HG03378 (cell line): ENCODE data around the gene FMNL3.

Source experiments
- ATAC-seq: cut with Tn5 transposase; IDR thresholded peaks from one replicate; pipeline ENCODE4 v1.9.1; 2021; ENCODE audit warnings: mild to moderate bottlenecking, moderate library complexity; ENCODE audit not compliant: unreplicated experiment

Gene FMNL3

DNA sequence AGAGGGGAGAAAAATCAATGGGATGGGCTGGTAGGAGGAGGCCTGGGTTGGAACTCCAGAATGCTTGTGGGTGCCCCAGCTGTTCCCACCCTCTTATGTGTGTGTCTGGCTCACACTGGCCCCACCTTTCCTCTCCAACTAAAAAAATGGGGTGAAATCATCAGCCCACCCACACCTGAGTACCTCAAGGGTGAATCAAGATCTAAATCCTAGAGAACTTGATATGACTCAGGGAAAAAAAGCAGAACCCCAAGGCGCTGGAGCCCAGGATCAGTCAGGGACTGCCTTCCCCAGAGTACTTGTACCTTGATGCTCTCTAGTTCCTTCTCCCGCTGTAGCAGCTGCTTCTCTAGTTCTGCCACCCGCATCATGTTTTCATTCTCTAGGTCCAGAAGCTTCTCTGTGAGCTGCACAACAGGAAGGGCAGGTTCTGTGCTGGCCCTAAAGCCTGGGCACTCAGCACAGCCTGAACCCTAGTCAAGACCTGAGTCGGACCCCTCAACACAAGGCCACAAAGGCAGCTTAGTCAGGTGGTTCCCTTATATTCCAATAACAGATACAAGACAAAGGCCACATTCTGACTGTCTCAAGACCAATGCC is 54.2 kb downstream of the FMNL3 start:
- ATAC-seq = no peak

DNA sequence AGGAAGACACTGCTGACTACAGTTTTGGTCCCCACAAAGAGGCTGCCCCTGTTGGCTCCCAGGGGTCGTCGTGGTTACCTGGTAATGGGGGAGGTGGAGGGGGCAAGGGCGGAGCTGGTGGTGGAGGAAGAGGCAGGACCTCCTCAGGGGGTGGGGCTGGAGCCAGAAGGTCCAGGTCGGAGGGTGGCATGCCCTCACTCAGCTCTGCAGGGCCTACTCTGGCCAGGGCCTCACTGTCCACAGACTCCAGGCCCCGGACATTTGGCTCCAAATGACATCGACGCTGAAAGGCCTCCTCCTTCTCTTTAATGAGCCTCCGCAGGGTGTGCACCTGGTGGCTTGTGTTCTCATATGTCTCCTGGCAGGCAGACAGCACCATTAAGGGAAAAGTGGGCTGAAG is 55.4 kb downstream of the FMNL3 start:
- no peak for ATAC-seq

DNA sequence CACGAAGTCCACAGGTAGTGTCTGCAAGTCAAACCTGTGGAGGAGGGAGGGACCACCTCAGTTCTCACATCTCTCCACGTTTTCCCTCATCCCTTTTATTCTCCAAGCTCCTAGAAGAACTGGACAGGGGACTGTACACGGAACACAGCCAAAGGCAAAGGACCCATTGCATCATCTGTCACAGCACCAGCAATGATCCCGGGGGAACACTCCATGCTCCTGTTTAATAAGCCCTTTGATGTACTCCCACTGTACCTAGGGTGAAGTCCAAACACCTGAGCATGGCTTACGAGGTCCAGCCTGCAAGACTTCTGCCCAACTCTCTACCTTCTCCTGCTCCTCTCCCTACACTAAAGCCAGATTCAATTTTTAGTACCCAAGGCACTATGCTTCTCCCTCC is 57.3 kb downstream of the FMNL3 start:
- ATAC-seq = no peak

DNA sequence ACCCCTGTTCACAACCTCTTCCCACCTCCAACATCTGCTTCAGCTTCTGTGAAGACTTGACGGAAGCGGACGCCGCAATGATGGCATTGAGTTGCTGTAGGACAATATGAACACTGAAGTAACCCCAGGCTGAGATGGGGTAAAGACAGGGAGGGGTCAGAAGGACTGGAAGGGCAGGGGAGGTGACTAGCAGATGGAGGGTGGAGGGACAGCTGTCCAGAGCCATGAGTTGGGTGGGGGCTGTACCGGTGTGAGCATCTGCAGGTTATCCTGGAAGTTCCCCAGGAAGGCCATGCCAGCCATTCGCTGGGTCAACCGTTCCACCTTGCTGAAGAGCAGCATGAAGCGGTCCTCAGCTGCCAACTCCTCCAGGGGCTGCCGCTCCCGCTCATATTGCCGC is 57.8 kb downstream of the FMNL3 start:
- ATAC-seq = no peak

DNA sequence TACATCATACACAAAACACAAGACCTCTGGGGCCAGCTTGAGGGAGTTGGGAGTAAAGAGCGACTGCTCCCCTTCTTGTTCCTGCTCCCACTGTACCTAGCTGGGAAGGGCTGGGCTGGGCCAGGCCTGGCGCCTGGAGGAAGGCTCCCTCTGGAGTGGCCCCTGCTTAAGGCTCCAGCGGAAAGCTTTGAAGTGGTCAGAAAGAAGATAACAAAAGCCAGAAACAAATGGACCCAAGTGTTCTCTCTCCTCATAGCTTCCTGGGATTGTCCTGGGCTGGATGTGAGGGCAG is 58.5 kb downstream of the FMNL3 start:
- ATAC-seq = no peak

DNA sequence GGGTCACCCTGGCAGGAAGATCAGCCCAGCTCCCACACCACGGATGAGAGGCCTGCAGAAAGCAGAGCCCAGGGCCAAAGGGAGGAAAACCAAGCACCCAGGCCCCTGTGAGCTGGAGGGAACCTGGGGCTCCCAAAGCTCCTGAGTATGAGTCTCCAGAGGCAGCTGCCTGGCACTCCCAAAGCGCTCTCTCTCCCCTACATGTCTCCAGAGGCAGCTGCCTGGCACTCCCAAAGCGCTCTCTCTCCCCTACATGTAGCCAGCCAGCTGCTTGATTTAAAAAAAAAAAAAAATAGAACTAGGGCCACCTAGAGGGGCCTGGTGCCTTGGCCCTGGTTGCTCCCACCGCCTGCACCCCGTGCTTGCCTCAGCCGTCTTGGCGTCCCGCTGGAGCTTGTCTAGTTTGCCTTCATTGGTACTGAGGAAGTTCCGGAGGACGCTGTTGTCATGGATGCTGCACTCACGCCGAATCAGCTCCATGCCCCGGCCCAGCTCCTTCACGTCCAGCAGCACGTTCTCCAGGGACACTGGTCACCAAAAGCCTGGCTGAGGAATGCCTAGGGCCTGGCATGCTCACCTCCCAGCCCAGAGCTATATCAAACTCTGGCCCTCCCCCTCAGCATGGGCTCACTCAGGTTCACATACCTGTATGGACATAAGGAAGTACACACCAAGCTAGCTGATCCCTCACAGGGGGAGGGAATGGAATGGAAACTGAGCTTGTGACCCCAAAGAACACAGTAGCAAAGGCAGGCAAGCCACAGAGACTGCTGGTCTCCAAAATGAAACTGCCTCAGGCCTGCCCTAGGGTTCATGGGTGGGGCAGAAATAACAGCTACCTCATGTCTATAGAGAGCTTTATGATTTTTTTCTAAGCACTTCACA is 59.1 kb downstream of the FMNL3 start:
- no peak for ATAC-seq

DNA sequence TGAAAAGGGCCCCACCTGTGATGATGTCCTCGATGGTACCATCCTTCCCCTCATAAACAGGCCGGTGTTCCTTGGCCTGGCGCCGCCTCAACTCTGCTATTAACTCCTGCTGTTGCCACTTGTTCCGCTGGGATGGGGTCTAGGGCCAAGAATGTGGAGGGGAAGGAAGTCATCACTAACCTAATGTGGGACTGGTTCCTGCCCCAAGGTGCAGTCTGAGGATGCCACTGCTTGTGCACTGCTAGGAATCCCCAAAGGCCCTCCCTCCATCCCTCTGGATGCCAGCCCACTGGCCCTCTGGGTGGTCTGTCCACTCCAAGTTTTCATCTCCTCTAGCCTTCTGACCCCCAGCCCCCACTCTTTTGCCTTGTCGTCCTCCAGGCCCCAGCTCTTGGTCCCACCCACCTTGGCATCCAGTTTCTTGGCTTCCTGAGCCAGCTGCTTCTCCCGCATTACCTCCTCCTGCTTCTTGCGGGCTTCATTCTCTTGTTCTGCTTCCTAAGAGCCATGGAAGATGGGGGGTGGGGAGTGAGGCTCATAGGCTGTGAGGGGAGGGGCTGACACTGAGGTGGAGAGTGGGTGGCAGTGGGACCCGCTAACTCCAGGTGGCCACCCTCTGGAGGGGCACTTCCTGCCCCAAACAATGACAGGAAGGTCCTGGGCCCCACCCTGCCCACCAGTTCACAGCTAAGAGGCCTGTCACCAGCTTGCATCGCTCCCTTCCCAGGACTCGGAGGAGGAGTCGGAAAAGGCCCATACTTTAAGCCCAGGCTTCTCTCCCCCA is 60.1 kb downstream of the FMNL3 start:
- no peak for ATAC-seq

DNA sequence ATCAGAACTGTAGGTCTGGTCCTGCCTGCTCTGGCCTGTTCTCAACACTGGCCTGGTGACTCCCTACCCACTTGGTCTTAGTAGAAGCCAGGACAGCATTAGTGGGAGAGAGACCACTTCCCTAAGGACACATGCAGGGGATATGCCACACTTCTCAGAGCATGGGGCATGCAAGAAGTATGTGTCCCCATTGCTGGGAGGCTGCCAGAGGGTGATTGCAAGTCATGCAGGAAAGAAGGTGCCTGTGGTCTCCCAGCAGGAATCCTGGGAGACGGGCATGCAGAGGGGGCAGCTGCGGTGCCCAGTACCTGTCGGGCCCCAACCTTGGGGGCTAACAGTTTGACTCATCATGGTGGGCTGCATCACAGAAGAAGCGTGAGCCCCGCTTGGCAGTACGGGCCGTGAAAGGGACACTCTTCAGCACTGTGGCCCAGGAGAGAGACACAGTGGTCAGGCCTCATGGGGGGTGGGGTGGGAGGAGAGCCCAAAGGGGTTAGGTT is 60.8 kb downstream of the FMNL3 start:
- no peak for ATAC-seq

DNA sequence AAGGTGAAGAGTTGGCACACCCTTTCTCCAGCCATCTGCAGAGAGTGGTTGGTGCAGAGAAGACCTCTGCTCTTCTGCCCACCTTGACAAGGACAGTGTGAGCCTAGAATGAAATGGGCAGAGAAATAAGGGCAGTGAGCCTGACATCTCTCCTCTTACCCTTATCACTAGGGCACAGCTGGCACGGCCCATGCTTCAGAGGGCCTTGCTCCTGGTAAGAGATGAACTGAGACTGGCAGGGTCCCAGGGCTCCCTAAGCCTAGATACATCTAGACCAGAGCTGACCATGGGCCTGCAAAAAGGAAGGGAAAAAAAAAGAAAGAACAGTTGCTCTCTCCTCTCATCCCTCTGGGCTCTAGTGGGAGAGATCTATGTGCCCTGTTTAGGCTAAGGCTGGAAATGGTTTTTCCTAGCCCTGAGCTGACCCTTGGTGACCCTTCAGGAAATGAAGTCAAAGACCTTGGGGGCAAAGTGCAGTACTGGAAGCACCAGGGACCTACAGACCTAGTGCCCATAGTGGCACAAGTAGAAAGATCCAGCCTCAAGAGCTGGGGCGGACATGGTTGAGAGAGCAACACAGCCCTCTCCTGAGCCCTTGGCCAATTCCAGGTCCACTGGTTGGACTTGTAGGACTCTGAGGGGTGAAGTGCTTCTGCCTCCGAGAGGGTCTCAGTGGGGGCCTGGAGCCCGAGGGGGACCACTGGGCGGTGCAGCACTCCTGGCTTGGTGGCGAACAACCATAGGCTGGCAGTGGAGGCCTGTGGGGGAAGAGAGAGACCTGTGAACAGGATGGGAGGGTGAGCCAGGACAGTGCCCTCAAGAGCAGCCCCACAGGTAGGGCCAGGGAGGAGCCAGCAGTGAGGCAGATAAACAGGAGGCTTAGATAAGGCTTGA is 61.8 kb downstream of the FMNL3 start:
- ATAC-seq = no peak

DNA sequence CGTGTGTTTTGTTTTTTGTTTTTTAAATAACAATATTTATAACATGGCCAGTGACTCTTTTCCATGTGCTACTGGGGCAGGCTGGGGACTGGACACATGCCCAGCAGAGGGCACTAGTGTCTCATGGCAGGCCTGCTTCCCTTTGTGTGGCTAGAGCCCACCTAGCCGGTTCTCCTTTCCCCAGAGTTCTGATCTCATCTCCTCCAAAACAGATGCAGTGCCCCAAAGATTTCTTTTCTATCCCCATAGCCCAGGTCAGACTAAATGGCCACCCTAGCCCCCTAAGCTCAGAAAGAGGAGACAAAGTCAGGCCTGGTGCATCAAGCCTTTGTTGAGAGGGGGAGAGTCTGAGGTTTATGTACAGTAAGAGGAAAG is 62.6 kb downstream of the FMNL3 start:
- ATAC-seq = no peak

DNA sequence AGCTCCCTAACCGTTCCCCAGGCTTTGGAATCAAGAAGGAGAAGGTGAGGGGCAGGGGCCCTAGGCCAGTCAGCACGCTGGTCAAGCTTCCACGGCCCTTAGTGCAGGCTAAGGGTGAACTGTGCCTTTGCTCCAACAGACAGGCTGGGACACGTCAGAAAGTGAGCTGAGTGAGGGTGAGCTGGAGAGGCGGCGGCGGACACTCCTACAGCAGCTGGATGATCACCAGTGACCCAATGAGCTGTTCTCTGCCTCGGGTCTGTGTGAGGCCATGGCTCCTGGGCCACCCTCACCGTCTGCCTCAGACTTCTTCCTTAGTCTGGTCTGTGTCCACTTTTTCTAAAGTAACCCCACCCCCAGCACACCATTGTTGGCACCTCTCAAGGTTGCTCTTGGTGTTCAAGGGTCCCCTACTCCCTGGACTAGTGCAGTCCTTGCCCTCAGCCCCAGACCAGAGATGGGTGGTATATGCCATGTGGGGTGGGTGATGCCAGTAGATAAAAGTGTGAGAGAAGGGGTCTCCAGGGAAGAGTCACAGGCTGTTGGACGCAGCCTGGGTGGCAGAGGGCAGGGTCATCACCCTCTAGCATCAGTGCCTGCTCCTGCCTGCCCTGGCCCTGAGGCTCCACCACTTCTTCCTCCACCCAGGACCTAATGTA is 63.1 kb downstream of the FMNL3 start:
- ATAC-seq = no peak

DNA sequence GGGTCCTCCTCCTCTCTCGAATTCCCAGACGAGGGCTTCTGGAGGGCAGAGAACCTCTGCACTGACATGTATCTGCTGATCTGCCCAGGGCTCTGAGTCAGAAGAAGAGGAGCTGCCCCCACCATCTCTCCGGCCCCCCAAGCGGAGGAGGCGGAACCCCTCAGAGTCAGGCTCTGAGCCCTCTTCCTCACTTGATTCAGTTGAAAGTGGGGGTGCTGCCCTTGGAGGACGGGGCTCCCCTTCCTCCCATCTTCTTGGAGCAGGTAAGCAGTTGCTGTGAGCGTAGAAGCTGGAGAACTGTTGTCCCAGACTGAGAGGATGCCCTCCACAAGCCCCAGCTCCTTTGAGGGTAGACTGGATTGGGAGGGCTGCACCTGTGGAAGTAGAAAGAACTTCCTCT is 64.1 kb downstream of the FMNL3 start:
- ATAC-seq = no peak

DNA sequence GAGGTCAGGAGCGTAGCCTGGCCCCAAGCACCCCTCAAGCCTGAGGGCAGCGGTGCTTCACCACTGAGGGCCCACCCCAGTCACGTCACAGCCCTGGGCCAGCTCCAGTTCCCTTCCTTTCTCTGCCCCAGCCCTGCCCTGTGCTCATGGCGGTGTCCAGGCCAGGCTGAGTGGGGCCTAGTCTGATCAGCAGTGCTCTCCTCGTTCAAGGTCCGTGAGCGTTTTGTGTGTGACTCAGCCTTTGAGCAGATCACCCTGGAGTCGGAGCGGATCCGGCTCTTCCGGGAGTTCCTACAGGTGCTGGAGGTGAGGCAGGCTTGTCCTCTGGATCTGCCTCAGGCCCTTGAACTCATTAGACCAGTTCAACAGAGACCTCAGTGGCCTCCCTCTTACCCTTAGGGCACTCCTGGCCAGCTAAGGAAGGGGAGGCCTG is 64.8 kb downstream of the FMNL3 start:
- ATAC-seq = no peak

DNA sequence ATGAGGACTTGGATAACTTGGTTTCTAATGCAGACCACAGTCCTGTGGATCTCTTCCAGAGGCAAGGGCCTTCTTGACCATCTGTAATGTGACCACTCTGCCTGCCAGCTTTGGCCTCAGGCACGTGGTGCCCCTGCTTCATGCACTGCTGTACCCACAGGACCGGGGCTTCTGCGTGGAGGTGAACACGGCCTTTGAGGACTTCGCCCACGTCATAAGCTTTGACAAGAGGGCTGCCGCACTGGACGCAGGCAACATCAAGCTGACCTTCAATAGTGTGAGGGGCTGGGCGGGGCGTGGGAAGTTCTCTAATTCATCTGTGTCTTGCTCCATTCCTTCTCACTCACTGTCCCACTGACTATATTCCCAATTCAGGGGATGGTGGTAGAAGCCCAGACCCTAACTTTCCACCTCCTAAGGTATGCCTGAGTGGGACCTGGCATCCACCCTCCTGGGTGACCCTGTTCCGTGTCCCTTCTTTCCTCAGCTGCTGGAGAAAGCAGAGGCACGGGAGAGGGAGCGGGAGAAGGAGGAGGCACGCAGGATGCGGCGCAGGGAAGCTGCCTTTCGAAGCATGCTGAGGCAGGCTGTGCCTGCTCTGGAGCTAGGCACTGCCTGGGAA is 65.3 kb downstream of the FMNL3 start:
- ATAC-seq = no peak

DNA sequence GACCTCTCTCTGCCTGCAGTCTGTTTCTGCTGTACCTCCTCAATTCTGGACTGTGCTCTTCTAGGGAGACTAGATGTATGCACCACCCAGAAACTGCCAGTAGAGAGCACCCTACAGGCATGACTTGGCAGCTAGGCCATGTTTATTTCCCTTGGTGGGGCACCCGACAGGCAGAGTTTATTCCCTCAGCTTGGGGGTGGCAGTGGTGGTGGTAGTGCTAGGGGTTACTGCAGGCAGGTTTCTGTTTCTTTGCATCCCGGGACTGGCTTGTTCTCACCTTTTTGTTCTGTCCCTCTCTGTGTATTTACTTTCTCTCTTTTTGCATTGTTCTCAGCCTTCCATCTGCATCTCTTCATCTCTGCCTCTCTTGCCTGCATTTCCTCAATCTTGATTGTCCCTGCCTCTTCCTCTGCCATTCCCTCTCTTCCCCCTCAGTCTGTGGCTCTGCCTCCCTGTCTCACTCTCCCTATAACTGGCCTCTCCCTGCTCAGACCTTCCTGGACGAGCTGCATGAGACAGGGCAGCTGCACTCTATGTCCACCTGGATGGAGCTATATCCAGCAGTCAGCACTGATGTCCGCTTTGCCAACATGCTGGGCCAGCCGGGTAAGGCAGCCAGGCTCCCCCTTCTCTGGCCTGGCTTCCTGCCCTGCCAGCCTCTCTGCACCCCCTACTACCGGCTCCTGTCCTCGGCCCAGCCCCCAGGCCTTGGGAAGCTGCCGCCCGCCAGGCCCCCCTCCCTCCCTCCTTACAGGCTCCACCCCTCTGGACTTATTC is 70.0 kb downstream of the FMNL3 start:
- no peak for ATAC-seq

DNA sequence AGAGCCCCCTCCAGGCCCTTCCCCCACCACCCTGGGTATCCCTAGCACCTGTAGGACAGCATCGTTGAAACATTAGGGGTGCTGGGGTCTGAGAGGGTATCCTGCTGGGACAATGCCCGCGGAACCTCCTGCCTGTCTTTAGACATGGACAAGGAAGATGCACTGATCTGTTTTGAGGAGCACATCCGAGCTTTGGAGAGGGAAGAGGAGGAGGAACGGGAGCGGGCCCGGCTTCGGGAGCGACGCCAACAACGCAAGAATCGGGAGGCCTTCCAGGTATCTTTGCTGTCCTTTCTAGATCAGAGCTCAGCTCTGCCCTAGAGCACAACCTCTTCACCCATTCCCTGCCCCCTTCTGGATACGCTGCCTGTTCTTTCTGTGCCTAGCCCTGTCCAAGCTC is 70.6 kb downstream of the FMNL3 start:
- no peak for ATAC-seq

DNA sequence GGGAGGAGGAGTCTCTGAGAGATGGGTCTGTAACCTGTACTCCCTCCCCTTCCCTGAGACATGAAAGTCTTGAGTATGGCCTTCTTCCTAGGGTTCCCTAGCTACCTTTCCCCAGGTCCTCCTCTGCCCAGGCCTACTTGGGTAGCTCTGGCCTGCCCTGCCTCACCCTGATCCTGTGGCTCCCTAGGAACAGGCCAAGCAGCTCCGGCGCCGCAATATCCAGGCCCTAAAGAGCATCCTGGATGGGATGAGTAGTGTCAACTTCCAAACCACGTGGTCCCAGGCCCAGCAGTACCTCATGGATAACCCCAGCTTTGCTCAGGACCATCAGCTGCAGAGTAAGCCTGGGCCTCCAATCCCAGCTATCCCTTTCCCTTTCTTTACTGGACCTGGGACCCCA is 71.5 kb downstream of the FMNL3 start:
- no peak for ATAC-seq

DNA sequence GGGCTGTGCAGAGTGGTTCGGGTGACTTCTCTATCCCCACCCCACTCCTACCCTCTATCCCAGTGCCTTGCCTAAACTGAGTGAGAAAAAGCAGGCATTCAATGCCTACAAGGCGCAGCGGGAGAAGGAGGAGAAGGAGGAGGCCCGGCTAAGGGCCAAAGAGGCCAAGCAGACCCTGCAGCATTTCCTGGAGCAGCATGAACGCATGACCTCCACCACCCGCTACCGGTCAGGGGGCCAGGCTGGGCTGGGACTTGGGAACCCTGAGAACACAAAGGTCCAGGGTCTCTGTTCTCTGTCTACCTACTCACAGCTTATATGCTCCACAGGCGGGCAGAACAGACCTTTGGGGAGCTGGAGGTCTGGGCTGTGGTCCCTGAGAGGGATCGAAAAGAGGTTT is 72.2 kb downstream of the FMNL3 start:
- ATAC-seq = no peak

DNA sequence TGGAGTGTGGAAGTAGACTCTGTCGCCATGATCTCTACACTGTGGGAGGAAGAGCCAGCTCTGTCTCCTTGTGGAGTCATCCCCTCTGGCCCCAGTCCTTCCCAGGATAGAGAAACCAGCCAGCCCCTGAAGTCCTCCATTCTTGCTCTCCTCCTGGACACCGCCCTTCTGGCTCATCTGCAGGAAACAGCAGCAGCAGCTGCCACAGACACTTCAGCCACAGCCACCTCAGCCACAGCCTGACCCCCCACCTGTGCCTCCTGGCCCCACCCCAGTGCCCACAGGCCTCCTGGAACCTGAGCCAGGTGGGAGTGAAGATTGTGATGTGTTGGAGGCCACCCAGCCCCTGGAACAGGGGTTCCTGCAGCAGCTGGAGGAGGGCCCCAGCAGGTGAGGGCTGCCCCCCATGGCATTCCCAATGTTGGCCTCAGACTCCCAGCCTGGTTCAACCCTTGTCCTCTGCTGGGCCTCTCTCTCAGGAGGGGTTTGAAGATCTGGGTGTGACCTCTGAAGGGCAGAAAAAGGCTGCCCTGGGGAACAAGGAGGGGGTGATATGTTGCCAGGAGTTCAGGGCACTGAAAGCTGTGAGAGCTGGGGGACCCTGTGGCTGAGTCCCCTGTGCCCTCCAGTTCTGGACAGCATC is 73.4 kb downstream of the FMNL3 start:
- ATAC-seq = no peak
